Measurements from ENCODE around the gene TMEM191B.
"Not testable (repeated sequence)": the region's sequence is repeated elsewhere in the genome, so short reads cannot be mapped to it uniquely, and the experiment has no call there.

TMEM191B gene

GRCh38 chr22:18543400-18543799 lies 15.8 kb downstream of the TMEM191B start:
- not testable (repeated sequence) for H3K4me3 Mint-ChIP-seq; H3K4me1 Mint-ChIP-seq (ENCODE audit: low read depth in 2 of 2); H3K27ac Mint-ChIP-seq; H3K9me3 Mint-ChIP-seq; DNase-seq; ATAC-seq (replicated peaks); H3K27me3 Mint-ChIP-seq; H3K36me3 Mint-ChIP-seq (ENCODE audit: insufficient read depth)

GRCh38 chr22:18544615-18545014 lies 17.0 kb downstream of the TMEM191B start:
- DNase-seq, result not testable (repeated sequence)

GRCh38 chr22:18549458-18550179 lies 22.0 kb downstream of the TMEM191B start:
- not testable (repeated sequence) for DNase-seq; H3K4me3 Mint-ChIP-seq; H3K27me3 Mint-ChIP-seq; ATAC-seq (replicated peaks); H3K9me3 Mint-ChIP-seq; H3K4me1 Mint-ChIP-seq (ENCODE audit: low read depth in 2 of 2); H3K36me3 Mint-ChIP-seq (ENCODE audit: insufficient read depth); H3K27ac Mint-ChIP-seq

More at GRCh38 chr22:18544615-18545014, 17.0 kb downstream of the TMEM191B start:
- H3K27me3 Mint-ChIP-seq; H3K36me3 Mint-ChIP-seq (ENCODE audit: insufficient read depth); H3K4me1 Mint-ChIP-seq (ENCODE audit: low read depth in 2 of 2); H3K27ac Mint-ChIP-seq; ATAC-seq (replicated peaks); H3K4me3 Mint-ChIP-seq; H3K9me3 Mint-ChIP-seq: not testable (repeated sequence)

DNA sequence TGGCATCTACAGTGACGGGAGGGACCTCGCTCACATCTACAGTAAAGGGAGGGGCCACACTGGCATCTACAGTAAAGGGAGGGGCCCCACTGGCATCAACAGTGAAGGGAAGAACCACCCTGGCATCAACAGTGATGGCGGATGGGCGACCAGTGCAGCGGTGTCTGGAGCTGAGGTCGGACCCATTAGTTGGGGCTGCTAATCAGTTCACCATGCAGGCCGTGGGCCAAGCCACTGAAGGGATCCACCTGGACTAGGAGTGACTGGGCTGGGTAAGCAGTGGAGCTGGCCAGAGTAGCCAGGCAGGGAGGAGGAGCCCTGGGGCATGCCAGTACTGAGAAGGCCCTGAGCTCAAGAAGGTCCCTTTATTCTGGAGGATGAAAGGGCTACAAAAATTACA lies 23.4 kb downstream of the TMEM191B start:
- not testable (repeated sequence) for ATAC-seq (replicated peaks); H3K9me3 Mint-ChIP-seq; H3K36me3 Mint-ChIP-seq (ENCODE audit: insufficient read depth); DNase-seq; H3K4me1 Mint-ChIP-seq (ENCODE audit: low read depth in 2 of 2); H3K27ac Mint-ChIP-seq; H3K4me3 Mint-ChIP-seq; H3K27me3 Mint-ChIP-seq

DNA sequence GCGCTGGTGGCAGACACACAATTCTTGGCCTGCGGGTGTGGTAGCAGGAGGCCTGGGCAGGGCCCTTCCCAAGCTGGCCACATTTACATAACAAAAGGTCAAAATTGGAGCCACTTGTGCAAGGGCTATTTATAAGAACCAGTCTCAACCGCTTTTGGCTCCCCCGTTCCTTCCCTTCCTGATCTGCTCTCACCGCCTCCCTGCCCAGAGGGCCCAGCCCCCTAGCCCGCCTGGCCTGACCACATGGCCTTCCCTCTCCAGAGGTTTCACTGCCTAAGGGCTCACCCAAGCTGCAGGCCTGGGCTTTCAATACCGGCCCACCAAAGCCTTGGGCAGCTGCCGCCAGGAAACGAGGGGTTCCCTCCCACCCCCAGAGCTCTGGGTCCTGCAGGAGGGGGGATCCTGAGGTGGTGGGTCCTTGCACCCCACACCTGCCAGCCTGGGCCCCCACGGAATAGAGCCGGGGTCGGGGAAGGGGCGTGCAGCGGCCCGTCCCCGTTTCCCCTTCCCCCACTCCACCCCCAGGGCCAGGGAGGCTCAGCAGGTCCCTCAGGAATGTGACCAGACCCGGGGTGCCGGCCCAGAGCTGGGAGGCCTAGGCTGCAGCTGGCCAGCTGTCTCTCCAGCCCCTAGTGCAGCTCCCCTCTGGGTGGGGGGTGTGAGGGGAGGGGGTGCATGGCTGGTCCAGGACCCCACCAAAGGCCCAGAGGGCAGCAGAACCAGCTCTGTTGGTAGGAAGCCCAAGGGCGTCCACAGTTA lies 25.4 kb downstream of the TMEM191B start:
- ATAC-seq (replicated peaks); H3K36me3 Mint-ChIP-seq (ENCODE audit: insufficient read depth); H3K4me3 Mint-ChIP-seq; H3K9me3 Mint-ChIP-seq; H3K27me3 Mint-ChIP-seq; DNase-seq; H3K27ac Mint-ChIP-seq; H3K4me1 Mint-ChIP-seq (ENCODE audit: low read depth in 2 of 2): not testable (repeated sequence)

DNA sequence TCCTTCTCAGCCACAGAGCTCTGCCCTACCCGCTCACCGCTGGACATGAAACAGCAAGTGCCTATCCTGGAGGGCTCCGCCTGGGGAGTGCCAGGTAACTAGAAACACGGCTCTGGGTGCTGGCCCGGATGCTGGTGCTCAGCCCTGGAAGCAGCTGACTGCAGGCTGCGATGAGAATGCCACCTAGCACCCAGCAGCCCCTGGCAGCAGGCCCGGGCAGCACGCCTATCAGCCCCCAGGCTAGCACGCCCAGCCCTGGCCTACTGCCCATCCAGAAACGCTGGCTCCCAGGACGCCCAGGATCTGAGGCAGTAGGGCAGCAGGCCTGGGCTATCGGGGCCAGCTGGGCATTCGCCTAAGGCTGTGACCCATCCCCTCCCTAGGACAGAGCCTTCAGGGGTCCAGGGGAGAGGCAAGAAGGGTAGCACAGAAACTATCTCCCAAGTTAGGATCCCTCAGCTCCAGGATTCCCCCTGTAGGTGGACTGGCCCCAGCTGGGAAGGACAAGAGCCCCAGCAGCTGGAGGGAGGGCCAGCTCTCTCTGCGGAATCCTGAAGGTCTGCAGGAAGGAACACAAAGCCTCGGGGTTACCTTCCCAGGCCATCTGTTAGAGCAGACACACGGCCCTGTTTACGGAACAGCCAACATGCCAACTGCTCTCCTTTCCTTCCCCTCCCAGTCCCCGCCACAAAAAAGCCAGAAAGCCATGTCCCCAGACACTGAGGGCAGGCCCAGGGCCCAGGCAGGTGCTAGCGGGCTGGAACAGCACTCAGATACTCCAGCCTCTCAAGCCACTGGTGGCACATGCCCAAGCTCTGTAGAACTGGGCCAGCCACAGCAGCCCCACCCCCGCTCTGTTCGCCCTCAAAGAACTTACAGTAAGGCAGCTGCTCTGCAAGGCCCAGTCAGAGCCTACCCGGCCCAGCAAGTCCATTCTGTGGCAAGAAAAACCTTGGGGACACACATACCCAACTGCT lies 27.0 kb downstream of the TMEM191B start:
- not testable (repeated sequence) for ATAC-seq (replicated peaks); DNase-seq; H3K9me3 Mint-ChIP-seq; H3K27me3 Mint-ChIP-seq; H3K27ac Mint-ChIP-seq; H3K4me1 Mint-ChIP-seq (ENCODE audit: low read depth in 2 of 2); H3K36me3 Mint-ChIP-seq (ENCODE audit: insufficient read depth); H3K4me3 Mint-ChIP-seq

DNA sequence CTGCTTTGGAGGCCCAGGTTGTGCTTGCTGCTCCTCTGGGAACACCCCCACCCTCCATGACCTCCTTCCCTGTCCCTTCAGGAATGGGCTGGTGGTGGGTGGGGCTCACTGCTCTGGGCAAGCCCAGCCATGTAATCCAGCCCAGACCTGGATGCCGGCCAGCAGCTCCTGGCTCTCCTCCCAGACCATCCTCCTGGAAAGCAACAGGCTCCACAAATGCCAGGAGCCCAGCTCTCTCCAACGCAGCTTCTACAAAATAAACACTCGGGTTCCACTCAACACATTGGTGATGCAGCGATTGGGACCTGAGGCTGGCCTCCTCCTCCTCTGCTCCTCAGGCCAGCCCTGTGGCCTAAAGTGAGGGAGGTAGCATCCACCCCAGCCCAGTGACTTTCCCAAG lies 30.9 kb downstream of the TMEM191B start:
- H3K27ac Mint-ChIP-seq; DNase-seq; H3K4me1 Mint-ChIP-seq (ENCODE audit: low read depth in 2 of 2); ATAC-seq (replicated peaks); H3K36me3 Mint-ChIP-seq (ENCODE audit: insufficient read depth); H3K4me3 Mint-ChIP-seq; H3K27me3 Mint-ChIP-seq; H3K9me3 Mint-ChIP-seq: not testable (repeated sequence)

DNA sequence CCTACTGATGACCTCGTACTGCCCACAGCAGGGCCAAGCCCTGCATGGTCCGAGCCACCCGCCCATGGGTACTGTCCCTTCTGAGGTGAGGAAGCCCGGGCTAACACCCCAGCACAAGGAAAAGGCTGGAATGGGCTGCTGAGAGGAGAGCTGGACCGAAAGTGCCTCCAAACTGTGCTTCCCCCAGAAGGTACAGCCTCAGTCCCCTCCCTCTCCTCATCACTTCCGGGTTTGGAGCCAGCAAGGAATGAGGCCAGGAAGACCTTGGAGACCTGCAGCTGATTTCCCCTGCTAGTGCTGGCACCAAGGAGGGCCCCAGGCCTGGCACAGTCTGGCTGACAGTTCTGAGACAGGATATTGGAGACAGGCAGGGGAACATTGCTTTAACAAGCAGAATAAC lies 31.3 kb downstream of the TMEM191B start:
- H3K9me3 Mint-ChIP-seq; H3K36me3 Mint-ChIP-seq (ENCODE audit: insufficient read depth); ATAC-seq (replicated peaks); DNase-seq; H3K4me3 Mint-ChIP-seq; H3K27ac Mint-ChIP-seq; H3K4me1 Mint-ChIP-seq (ENCODE audit: low read depth in 2 of 2); H3K27me3 Mint-ChIP-seq: not testable (repeated sequence)

DNA sequence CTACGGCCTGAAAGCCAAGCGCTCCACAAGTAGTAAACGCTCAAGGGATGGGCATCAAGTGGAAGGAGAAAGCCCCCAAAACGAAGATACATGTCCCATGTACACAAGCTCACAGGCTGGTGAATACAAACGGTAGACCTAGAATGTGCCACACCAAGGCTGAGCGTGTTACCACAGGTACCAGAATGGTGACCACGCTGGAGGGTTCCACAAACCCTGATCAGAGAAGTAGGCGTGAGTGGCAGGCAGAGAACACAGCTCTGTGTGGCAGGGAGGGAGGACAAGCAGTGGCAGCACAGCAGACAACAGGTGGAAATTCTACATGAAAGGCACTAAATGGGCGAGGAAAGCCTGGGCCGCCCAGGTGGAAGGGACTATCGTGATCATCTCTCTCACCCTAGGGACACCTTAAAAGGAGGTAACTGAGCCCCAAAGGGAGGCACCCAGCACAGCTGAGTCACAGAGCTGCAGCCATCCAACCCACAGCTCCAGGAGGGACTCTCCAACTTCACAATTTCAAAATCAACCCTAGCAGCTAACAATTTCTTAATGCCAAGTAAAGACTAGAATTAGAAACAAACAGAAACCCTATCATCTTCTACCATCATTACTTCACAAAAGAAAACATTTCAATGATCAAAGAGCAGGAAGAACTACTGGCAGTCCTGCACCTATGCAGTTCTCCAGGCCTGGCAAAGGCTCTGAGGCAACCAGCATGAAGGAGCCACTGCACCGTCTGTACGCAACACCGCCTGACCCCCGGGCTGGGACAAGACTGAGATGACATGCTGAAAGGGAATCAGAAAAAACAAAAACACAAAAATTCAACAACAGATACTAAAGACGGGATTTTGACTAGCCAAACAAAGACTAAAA lies 32.7 kb downstream of the TMEM191B start:
- not testable (repeated sequence) for H3K27me3 Mint-ChIP-seq; H3K4me1 Mint-ChIP-seq (ENCODE audit: low read depth in 2 of 2); H3K36me3 Mint-ChIP-seq (ENCODE audit: insufficient read depth); H3K4me3 Mint-ChIP-seq; H3K27ac Mint-ChIP-seq; H3K9me3 Mint-ChIP-seq; DNase-seq; ATAC-seq (replicated peaks)

GRCh38 chr22:18570509-18571246 lies 43.1 kb downstream of the TMEM191B start:
- not testable (repeated sequence) for H3K4me3 Mint-ChIP-seq; DNase-seq; H3K27ac Mint-ChIP-seq; H3K27me3 Mint-ChIP-seq; H3K36me3 Mint-ChIP-seq (ENCODE audit: insufficient read depth); ATAC-seq (replicated peaks); H3K4me1 Mint-ChIP-seq (ENCODE audit: low read depth in 2 of 2); H3K9me3 Mint-ChIP-seq

DNA sequence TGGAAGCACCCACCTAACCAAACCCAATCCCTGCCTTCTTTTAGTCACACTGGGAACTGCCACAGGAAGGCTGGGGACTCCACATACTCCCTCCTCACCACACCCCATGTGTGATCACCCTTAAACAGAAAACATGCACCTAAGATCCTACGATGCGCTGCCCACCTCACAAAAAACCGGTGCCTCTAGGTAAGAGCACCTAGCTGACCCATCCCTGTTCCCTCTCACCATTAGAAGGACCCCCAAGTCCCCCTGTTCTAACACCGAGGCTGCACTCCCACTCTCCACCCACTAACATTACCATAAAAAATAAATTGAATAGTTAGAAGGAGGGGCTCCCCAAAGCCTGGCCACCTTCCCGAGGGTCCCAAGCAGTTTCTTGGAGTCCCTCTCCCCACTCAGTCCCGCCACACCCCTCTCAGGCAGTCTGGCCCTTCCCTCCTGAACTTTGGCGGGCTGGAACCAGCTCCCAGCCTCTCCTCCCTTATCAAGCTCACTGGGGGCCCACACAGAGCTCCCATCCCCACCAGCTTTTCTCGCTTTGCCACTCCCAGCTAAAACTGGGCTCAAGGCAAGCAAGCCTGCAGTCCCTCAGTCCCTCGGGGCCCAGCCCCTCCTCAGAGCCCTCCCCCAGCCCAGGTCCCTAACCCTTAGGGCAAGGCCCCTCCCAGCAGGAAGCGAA lies 46.0 kb downstream of the TMEM191B start:
- ATAC-seq (replicated peaks); H3K9me3 Mint-ChIP-seq; DNase-seq; H3K4me1 Mint-ChIP-seq (ENCODE audit: low read depth in 2 of 2); H3K36me3 Mint-ChIP-seq (ENCODE audit: insufficient read depth); H3K27me3 Mint-ChIP-seq; H3K4me3 Mint-ChIP-seq; H3K27ac Mint-ChIP-seq: not testable (repeated sequence)

- H3K9me3 Mint-ChIP-seq; H3K27me3 Mint-ChIP-seq; H3K36me3 Mint-ChIP-seq (ENCODE audit: insufficient read depth); H3K4me3 Mint-ChIP-seq; DNase-seq; H3K27ac Mint-ChIP-seq; H3K4me1 Mint-ChIP-seq (ENCODE audit: low read depth in 2 of 2): not testable (repeated sequence)
- peak; percentile 84 for ATAC-seq (replicated peaks)
These were observed 47.0 kb downstream of the TMEM191B start for GRCh38 chr22:18574555-18574954.

Data from effector memory CD8-positive, alpha-beta T cell (primary cell).